Nephron (organoid): ENCODE measurements around the gene SASH1.
"Not testable (repeated sequence)": the region's sequence is repeated elsewhere in the genome, so short reads cannot be mapped to it uniquely, and the experiment has no call there.

Experiments used
- H3K27ac Mint-ChIP-seq, 3 experiments: 2 replicates each; pipeline ENCODE4 v1.8.0; 2020; ENCODE audit warnings: mixed read lengths in 3 of 3, mild to moderate bottlenecking in 2 of 3, moderate library complexity in 1 of 3
- H3K27me3 Mint-ChIP-seq: 2 replicates; pipeline ENCODE4 v1.8.0; 2021; ENCODE audit warnings: low read depth, mild to moderate bottlenecking, moderate library complexity, mixed read lengths
- H3K36me3 Mint-ChIP-seq: 2 replicates; pipeline ENCODE4 v1.8.0; 2020; ENCODE audit warnings: low read depth, mixed read lengths
- H3K4me1 Mint-ChIP-seq: 2 replicates; pipeline ENCODE4 v1.8.0; 2020; ENCODE audit warnings: mixed read lengths
- H3K4me3 Mint-ChIP-seq, 3 experiments: 2 replicates each; pipeline ENCODE4 v1.8.0; 2020; ENCODE audit warnings: mild to moderate bottlenecking in 3 of 3, mixed read lengths in 3 of 3, moderate library complexity in 2 of 3
- H3K9me3 Mint-ChIP-seq: 2 replicates; pipeline ENCODE4 v1.8.0; 2020; ENCODE audit warnings: mixed read lengths
- CTCF ChIP-seq, 3 experiments: fragments of 200-600 bp; sonication (generic); IDR thresholded peaks; one replicate each; pipeline ENCODE4 v1.5.0; 2021; ENCODE audit warnings: antibody characterized with exemption in 3 of 3; ENCODE audit not compliant: unreplicated experiment in 3 of 3

Gene SASH1

GRCh38 chr6:148383658-148384368 is 41.2 kb downstream of the SASH1 start:
- Mint-ChIP-seq H3K36me3 (peaks cover 3% of the 10 kb centered on the region), H3K4me1 (peaks cover 12% of the 10 kb centered on the region), H3K27ac (no peak overlapping the region), H3K27me3 (no peaks in the 10 kb centered on the region), H3K9me3 (no peaks in the 10 kb centered on the region), H3K4me3 (no peak overlapping the region)
- TF ChIP-seq CTCF (IDR thresholded peaks at IDR 0.05; ENCODE audit: unreplicated experiment in 3 of 3) = no peak

- Mint-ChIP-seq H3K27ac (no peak overlapping the region), H3K4me1 (peaks cover 9% of the 10 kb centered on the region), H3K27me3 (no peaks in the 10 kb centered on the region), H3K4me3 (no peak overlapping the region), H3K9me3 (no peaks in the 10 kb centered on the region), H3K36me3 (peaks cover 10% of the 10 kb centered on the region)
- TF ChIP-seq CTCF (IDR thresholded peaks at IDR 0.05; ENCODE audit: unreplicated experiment in 3 of 3) = no peak
Measured at GRCh38 chr6:148385379-148385778, 42.7 kb downstream of the SASH1 start.

- Mint-ChIP-seq H3K4me3 (no peak overlapping the region), H3K27ac (peak overlapping the region in 1 of 3 experiments; percentile 52), H3K4me1 (peaks cover 5% of the 10 kb centered on the region), H3K36me3 (peaks cover 21% of the 10 kb centered on the region), H3K27me3 (no peaks in the 10 kb centered on the region), H3K9me3 (no peaks in the 10 kb centered on the region)
- no peak for TF ChIP-seq CTCF (IDR thresholded peaks at IDR 0.05; ENCODE audit: unreplicated experiment in 3 of 3)
Measured at GRCh38 chr6:148388521-148388920, 45.9 kb downstream of the SASH1 start.

- H3K4me3 Mint-ChIP-seq = no peak overlapping the region
- no peaks in the 10 kb centered on the region for H3K9me3 Mint-ChIP-seq
- H3K27me3 Mint-ChIP-seq = no peaks in the 10 kb centered on the region
- H3K4me1 Mint-ChIP-seq = peaks cover 5% of the 10 kb centered on the region
- no peak for TF ChIP-seq CTCF (IDR thresholded peaks at IDR 0.05; ENCODE audit: unreplicated experiment in 3 of 3)
- peaks cover 24% of the 10 kb centered on the region for H3K36me3 Mint-ChIP-seq
- H3K27ac Mint-ChIP-seq = peak overlapping the region in 1 of 3 experiments; percentile 52
Measured at GRCh38 chr6:148389086-148389485, 46.4 kb downstream of the SASH1 start.

- no peak overlapping the region for H3K27ac Mint-ChIP-seq
- peaks cover 5% of the 10 kb centered on the region for H3K4me1 Mint-ChIP-seq
- H3K27me3 Mint-ChIP-seq = no peaks in the 10 kb centered on the region
- H3K36me3 Mint-ChIP-seq = peaks cover 25% of the 10 kb centered on the region
- H3K4me3 Mint-ChIP-seq = no peak overlapping the region
- no peak for TF ChIP-seq CTCF (IDR thresholded peaks at IDR 0.05; ENCODE audit: unreplicated experiment in 3 of 3)
- H3K9me3 Mint-ChIP-seq = no peaks in the 10 kb centered on the region
Measured at GRCh38 chr6:148389917-148390316, 47.3 kb downstream of the SASH1 start.

- H3K27ac Mint-ChIP-seq, H3K4me1 Mint-ChIP-seq, H3K9me3 Mint-ChIP-seq, H3K4me3 Mint-ChIP-seq, H3K27me3 Mint-ChIP-seq: not testable (repeated sequence)
- H3K36me3 Mint-ChIP-seq = peaks cover 28% of the 10 kb centered on the region
Measured at GRCh38 chr6:148392127-148392526, 49.5 kb downstream of the SASH1 start.
